GM21360 (cell line): ENCODE measurements around the gene RPS6KA5.
"Not testable (repeated sequence)": the region's sequence is repeated elsewhere in the genome, so short reads cannot be mapped to it uniquely, and the experiment has no call there.

ENCODE experiments used
- ATAC-seq: cut with Tn5 transposase; IDR thresholded peaks from one replicate; pipeline ENCODE4 v1.9.1; 2021; ENCODE audit warnings: mild to moderate bottlenecking, moderate library complexity; ENCODE audit not compliant: unreplicated experiment

RPS6KA5 gene

GRCh38 chr14:91060351-91061055 is at the start of gene RPS6KA5:
RPS6KA5 (minus strand) TSS chr14:91060641; CDS start chr14:91060434, 207 bp downstream.
- peak; percentile 87 for ATAC-seq

GRCh38 chr14:91108941-91109611 is 48.6 kb upstream of the RPS6KA5 start:
- ATAC-seq: no peak

- no peak for ATAC-seq
Measured at GRCh38 chr14:91103116-91103515, 42.7 kb upstream of the RPS6KA5 start.

GRCh38 chr14:91100102-91100501 is 39.7 kb upstream of the RPS6KA5 start:
- ATAC-seq: no peak

GRCh38 chr14:91098591-91098990 is 38.1 kb upstream of the RPS6KA5 start:
- no peak for ATAC-seq

- ATAC-seq: not testable (repeated sequence)
Measured at GRCh38 chr14:91097657-91098056, 37.2 kb upstream of the RPS6KA5 start.

- ATAC-seq: no peak
Measured at GRCh38 chr14:91095178-91095577, 34.7 kb upstream of the RPS6KA5 start.

GRCh38 chr14:91094772-91095171 is 34.3 kb upstream of the RPS6KA5 start:
- ATAC-seq: no peak

- not testable (repeated sequence) for ATAC-seq
Measured at GRCh38 chr14:91093743-91094472, 33.5 kb upstream of the RPS6KA5 start.

GRCh38 chr14:91092073-91092472 is 31.6 kb upstream of the RPS6KA5 start:
- no peak for ATAC-seq

GRCh38 chr14:91090743-91091142 is 30.3 kb upstream of the RPS6KA5 start:
- ATAC-seq: no peak

GRCh38 chr14:91089958-91090535 is 29.6 kb upstream of the RPS6KA5 start:
- ATAC-seq: no peak

GRCh38 chr14:91088585-91089235 is 28.3 kb upstream of the RPS6KA5 start:
- no peak for ATAC-seq

GRCh38 chr14:91087470-91087869 is 27.0 kb upstream of the RPS6KA5 start:
- ATAC-seq: not testable (repeated sequence)

- ATAC-seq: no peak
Measured at GRCh38 chr14:91084516-91084915, 24.1 kb upstream of the RPS6KA5 start.

GRCh38 chr14:91082282-91082681 is 21.8 kb upstream of the RPS6KA5 start:
- ATAC-seq: no peak

- ATAC-seq: no peak
Measured at GRCh38 chr14:91080071-91080470, 19.6 kb upstream of the RPS6KA5 start.

GRCh38 chr14:91078095-91078737 is 17.8 kb upstream of the RPS6KA5 start:
- ATAC-seq: peak; percentile 70

- ATAC-seq: no peak
Measured at GRCh38 chr14:91075553-91075952, 15.1 kb upstream of the RPS6KA5 start.

GRCh38 chr14:91070572-91070971 is 10.1 kb upstream of the RPS6KA5 start:
- ATAC-seq: no peak
